ENCODE data around the gene BRCA1.
"Not testable (repeated sequence)": the region's sequence is repeated elsewhere in the genome, so short reads cannot be mapped to it uniquely, and the experiment has no call there.

The BRCA1 gene

DNA sequence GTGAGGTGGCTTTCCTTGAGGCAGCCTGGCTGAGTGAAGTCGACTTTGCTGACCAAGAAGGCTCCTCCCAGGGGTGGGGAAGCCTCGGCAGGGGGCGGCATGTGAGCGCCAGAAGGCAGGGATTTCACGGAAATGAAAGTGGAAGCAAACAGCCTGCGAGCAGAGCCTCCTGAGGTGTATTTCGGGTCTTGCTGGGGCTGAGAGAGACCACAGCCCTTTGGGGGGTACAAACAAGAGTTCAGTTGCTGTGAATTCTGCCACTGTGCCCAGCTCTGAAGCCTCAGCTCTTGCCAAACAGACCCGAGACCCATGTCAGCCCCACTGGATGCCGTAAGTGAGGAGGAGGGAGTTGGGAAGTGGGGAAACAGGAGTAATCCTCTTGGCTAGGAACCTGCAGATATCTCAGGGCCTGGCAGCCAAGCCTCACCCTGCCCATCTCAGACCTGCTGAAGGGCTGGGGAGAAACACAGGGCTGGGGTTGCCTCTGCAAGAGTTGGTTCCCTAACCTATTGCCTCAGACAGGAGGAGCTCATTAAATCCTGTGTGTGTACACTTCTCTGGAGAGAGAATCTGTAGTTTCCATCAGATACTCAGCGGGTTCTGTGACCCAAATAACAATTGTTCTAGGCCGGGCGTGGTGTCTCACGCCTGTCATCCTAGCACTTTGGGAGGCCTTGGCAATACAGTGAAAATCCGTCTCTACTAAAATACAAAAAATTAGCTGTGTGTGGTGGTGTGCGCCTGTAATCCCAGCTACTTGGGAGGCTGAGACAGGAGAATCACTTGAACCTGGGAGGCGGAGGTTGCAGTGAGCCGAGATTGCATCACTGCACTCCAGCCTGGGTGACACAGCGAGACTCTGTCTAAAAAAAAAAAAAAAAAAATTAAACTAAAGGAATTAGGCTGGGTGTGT is 118.3 kb downstream of the BRCA1 start, which contains the start of gene IFI35:
Gene IFI35 (plus strand): TSS at position 146 of the 913 bp plus-strand sequence. CDS start 164 bp downstream, at position 310.
- DNase-seq, result peak in 54 of 58 donors; percentile 19 to 80 (median 52)

DNA sequence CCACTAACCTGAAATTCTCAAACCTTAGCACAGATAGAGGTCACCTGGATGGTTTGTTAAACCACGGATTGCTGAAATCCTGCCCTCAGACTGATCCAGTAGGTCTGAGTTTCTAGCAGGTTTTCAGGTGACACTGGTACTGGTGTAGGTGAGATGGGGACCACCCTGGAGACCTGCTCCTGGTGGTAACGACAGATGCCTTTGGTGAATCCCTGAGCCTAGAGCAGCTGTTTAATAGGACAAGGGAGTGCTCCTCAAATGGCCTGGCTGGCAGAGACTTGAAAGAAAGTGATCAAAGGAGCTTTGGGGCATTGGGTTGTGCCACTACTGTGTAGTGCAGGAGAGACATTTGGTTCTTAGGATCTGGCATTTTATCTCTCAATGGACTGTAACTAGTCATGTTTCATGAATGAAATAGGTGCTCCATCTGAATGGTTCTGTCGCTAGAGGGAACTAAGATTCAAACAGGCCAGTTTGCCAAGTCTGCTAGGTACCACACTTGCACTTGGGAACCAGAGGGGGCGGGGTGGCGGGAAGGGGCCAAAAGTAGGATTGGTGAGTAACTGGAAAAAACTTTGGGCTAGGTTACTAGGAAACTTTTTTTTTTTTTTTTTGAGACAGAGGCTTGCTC is 121.5 kb downstream of the BRCA1 start:
- no peak for DNase-seq

DNA sequence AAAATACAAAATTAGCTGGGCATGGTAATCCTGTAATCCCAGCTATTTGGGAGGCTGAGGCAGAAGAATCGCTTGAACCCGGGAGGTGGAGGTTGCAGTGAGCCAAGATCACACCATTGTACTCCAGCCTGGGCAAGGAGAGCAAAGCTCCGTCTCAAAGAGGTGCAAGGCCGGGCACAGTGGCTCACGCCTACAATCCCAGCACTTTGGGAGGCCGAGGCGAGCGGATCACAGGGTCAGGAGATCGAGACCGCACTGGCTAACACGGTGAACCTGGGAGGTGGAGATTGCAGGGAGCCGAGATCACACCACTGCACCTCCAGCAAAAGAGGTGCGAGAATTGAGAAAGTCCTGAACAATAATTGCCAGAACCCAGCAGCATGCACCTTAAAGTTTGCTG is 124.3 kb downstream of the BRCA1 start:
- DNase-seq, result not testable (repeated sequence)

DNA sequence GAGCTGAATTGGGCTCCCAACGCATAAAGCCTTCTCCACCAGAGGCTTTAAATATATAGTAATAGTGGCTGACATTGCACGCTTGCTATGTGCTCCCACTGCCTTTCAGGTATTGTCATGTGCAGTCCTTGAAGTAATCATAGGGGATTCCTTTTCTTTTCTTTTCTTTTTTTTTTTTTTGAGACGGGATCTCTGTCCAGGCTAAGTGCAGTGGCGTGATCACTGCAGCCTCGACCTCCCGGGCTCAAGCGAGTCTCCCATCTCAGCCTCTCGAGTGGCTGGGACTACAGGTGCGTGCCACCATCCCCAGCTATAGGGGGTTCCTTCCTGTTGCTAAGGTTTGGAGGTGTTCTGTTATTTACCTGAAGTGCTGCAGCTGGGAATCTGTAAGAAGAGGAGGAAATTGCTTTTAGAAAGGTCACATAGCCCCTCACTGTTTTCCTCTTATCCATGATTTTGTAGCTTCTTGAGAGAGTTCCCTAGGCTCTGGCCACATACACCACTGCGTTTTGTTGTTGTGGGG is 126.1 kb downstream of the BRCA1 start:
- no peak for DNase-seq

DNA sequence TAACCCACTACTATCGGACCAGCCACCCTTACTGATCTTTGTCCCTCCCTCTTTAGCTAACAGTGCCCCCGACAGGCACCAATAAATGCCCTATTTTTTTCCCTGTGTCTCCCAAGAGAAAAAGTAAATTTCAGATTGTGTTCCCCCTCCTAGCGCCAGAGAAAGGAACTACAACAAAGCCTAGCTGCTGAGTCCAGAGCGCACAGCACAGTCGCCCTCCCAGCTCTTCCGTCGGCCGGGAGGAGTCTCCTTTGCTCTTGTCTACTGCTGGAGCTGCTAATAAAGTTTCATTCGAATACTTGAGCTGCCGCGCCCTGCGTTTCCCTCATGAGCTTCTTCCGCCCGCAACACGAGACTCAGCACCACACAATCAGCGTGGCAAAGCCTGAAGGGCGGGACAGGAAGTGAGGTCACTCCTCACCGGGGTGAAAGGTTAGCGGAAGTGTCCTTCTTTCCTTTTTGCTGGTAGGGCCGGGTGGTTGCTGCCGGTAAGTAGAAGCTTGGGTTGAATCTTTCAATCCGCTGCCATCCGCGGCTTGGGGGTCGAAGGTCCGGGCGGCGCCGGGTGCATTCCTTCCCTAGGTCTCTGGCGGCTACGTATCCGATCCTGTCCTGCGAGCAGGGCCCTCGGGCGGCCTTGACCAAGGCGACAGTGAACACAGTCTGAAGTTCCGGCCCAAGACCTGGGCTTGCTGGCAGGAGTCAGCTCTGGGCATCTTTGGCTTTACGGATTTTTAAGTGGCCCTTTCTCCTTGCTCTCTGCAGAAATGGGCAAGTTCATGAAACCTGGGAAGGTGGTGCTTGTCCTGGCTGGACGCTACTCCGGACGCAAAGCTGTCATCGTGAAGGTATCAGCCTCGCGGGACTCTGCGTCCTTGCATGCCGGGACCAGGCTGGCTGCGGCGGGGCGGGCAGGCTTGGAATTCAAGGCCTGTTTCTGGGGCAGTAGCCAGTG is 126.9 kb downstream of the BRCA1 start, which contains the start of gene RPL27:
Gene RPL27 (plus strand): TSS at position 436 of the 955 bp plus-strand sequence. CDS start 332 bp downstream, at position 768.
- peak; percentile 84 to 100 (median 98) for DNase-seq

DNA sequence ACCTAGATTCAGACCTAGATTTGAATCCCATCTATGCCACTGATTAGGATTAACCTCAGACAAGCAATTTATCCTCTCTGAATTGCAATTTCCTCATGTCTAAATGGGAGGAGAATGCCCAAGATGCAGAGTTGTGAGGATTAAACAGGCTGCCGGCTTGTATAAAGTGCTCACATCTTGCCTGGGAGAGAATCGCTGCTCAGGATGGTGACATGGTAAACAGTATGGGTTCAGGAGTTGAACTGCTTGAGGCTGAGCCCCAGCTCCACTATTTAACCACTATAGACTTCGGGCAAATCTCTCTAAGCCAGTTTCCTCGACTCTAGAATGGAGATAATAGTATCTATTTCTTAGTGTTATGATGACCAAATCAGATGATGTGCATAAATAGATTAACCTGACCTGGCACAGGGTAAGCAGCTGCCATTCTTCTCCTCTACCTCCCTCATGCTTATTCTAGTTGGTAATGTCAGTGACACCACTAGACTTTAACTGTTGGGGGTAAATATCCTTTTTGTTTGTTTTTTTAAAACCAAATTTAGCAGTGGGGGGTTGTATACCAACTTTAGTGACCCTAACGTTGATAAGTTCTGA is 127.7 kb downstream of the BRCA1 start:
- no peak for DNase-seq

All from anterior cingulate cortex (tissue), 58 donors.